Lower leg skin (tissue), 4 donors: ENCODE measurements around the gene MYB. TPM values are rescaled to one million over a fixed set of nuclear protein-coding genes. Genes with fewer than 3 reads are reported as not detected.
"Not testable (repeated sequence)": the region's sequence is repeated elsewhere in the genome, so short reads cannot be mapped to it uniquely, and the experiment has no call there.

Experiments
- DNase-seq, 2 donors: peaks; one replicate each; pipeline ENCODE4 v3.0.0-alpha.2; 2019; ENCODE audit warnings: low spot score in 2 of 2
- H3K4me3 ChIP-seq: fragments of 200-600 bp; sonication (generic); 2 replicates; pipeline ENCODE4 v1.5.1; 2017; ENCODE audit warnings: mild to moderate bottlenecking, low read depth; ENCODE audit not compliant: poor library complexity, severe bottlenecking
- POLR2A ChIP-seq, 2 donors: fragments of 450-650 bp; IDR thresholded peaks; one replicate each; pipeline ENCODE4 v1.6.1; 2016 to 2017; ENCODE audit warnings: antibody characterized with exemption in 2 of 2, mild to moderate bottlenecking in 1 of 2, moderate library complexity in 1 of 2
- WGBS, 2 donors: methylation state at CpG; one replicate each; pipeline ENCODE4 v1.1.5; 2018; 5-methylcytosine and 5-hydroxymethylcytosine counted together
- intact Hi-C: fragments of 100-400 bp; cut with DNase I; formaldehyde crosslinking; loops from one replicate; pipeline ENCODE4 v1.15.0; 2023; ENCODE audit warnings: low total_unique reads
- total RNA-seq, 4 donors: library from RNA; depleted of rRNA; stranded (reverse); fragments of >200 nt; gene quantifications; one replicate each; pipeline ENCODE4 v1.1.0, GENCODE V29; 2016
- TF ChIP-seq, protein P1 (sequence below), 3 donors: fragments of 450-650 bp; IDR thresholded peaks; one replicate each; pipeline ENCODE4 v1.5.1; 2016; ENCODE audit warnings: antibody characterized with exemption in 3 of 3, mild to moderate bottlenecking in 3 of 3, moderate library complexity in 2 of 3

Gene MYB
- total RNA-seq, 4 donors from 2014 or later: 7.4 to 8.6 (median 7.5) TPM

DNA sequence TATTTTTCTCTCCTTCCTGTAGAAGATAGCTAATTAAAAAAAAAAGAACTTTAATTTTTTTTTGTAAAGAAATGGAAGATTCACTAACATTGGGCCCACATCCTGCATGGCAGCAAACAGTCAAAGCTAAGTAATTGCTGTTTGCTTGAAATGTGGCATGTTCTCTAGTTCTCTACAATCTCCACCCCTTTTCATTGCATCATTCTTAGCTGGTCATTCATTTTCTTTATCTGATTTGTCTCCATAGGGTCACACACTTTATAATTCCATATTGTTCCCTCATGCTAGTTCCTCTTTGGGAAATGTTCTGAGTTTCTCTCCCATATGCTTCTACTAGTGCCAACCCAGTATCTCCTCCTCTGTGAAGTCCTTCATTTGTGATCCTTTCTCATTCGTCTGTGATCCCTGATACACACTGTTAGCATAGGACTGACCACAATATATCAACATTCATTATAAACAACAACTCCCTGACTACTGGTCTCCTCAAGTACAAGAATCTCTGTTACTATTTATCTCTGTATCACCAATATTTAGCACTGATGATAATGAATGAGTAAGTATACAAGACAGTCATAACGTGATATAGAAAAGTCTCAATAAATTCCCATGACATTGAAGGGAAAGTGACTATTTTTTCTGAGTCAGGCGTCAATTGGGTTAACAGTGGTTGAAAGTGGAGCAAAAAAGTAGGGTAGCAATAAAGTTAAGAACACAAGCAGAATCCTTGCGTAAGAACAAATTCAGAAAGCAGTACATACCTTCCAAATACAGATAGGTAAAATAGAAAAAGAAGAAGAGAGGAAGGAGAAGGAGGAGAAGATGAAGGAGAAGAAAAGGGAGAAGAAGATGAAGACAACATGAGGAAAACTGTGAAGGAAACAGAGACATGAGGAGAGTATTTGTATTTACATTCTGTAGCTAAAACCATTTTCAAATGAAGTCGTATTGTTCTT lies 33.2 kb upstream of the MYB start:
- intact Hi-C loops: no loop called here
- 84% methylated on average over 5 of the region's 5 CpGs for WGBS, 2 donors

DNA sequence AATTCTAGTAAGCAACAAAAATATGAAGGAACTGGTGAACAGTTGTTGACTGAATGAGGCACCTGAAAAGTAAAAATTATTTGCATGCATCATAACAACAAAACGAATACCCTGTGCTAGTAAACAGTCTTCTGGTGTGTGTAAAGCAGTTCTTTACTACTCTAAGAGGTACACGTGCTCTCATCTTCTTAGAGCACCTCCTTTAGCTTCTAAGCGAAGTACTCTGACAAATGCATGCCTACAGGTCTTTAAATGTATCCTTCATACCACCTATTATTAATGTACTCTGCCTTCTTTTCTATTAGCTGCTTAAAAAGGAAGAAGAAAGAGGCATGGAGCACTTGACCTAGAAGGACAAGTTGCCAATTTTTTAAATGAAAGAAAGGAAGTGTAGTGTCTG lies 32.2 kb upstream of the MYB start:
- 74 to 82% methylated on average over 3 of the region's 3 CpGs for WGBS, 2 donors
- no peak for DNase-seq
- no peak overlapping the region for H3K4me3 ChIP-seq
- TF ChIP-seq, protein P1, sequence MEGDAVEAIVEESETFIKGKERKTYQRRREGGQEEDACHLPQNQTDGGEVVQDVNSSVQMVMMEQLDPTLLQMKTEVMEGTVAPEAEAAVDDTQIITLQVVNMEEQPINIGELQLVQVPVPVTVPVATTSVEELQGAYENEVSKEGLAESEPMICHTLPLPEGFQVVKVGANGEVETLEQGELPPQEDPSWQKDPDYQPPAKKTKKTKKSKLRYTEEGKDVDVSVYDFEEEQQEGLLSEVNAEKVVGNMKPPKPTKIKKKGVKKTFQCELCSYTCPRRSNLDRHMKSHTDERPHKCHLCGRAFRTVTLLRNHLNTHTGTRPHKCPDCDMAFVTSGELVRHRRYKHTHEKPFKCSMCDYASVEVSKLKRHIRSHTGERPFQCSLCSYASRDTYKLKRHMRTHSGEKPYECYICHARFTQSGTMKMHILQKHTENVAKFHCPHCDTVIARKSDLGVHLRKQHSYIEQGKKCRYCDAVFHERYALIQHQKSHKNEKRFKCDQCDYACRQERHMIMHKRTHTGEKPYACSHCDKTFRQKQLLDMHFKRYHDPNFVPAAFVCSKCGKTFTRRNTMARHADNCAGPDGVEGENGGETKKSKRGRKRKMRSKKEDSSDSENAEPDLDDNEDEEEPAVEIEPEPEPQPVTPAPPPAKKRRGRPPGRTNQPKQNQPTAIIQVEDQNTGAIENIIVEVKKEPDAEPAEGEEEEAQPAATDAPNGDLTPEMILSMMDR (IDR thresholded peaks at IDR 0.05): no peak
- no peak for TF ChIP-seq POLR2A (IDR thresholded peaks at IDR 0.05)
- intact Hi-C loops: no loop called here

More for the DNA sequence above, 33.2 kb upstream of the MYB start:
- no peak overlapping the region for H3K4me3 ChIP-seq
- no peak for DNase-seq
- TF ChIP-seq, protein P1 (IDR thresholded peaks at IDR 0.05): no peak
- no peak for TF ChIP-seq POLR2A (IDR thresholded peaks at IDR 0.05)

DNA sequence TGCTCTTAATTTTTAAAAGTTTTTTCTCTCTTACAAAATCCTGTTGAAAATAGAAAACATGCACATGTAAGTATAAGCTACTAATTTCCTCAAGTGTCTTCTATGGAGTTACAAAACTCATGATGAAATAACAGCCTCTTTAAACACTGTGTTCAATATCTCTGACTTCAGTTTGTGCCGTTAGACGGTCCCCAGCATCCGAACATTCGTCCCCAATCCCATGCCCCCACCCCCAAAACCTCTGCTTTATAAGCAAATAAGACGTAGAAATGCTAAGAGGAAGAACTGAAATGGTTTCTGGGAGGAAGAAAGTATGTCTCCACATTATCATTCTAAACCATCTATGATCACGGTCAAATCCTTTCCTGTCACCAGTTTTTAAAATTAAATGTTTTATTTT lies 31.7 kb upstream of the MYB start:
- no peak for DNase-seq
- no peak overlapping the region for H3K4me3 ChIP-seq
- TF ChIP-seq, protein P1 (IDR thresholded peaks at IDR 0.05): no peak
- no peak for TF ChIP-seq POLR2A (IDR thresholded peaks at IDR 0.05)
- intact Hi-C loops: no loop called here
- 59 to 75% methylated on average over 6 of the region's 6 CpGs for WGBS, 2 donors

DNA sequence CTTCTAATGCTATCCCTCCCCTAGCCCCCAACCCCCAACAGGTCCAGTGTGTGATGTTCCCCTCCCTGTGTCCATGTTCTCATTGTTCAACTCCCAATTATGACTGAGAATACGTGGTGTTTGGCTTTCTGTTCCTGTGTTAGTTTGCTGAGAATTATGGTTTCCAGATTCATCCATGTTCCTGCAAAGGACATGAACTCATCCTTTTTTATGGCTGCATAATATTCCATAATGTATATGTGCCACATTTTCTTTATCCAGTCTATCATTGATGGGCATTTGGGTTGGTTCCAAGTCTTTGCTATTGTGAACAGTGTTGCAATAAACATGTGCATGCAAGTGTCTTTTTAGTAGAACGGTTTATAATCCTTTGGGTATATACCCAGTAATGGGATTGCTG lies 30.6 kb upstream of the MYB start:
- intact Hi-C loops, H3K4me3 ChIP-seq, DNase-seq: not testable (repeated sequence)
- WGBS, 2 donors: 86 to 87% methylated on average over 2 of the region's 2 CpGs

DNA sequence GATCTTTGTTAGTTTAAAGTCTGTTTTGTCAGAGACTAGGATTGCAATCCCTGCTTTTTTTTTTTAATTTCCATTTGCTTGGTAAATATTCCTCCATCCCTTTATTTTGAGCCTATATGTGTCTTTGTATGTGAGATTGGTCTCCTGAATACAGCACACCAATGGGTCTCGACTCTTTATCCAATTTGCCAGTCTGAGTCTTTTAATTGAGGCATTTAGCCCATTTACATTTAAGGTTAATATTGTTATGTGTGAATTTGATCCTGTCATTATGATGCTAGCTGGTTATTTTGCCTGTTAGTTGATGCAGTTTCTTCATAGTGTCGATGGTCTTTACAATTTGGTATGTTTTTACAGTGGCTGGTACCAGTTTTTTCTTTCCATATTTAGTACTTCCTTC lies 27.0 kb upstream of the MYB start:
- intact Hi-C loops, H3K4me3 ChIP-seq, DNase-seq: not testable (repeated sequence)
- WGBS, 2 donors: 87 to 90% methylated on average over 2 of the region's 2 CpGs

DNA sequence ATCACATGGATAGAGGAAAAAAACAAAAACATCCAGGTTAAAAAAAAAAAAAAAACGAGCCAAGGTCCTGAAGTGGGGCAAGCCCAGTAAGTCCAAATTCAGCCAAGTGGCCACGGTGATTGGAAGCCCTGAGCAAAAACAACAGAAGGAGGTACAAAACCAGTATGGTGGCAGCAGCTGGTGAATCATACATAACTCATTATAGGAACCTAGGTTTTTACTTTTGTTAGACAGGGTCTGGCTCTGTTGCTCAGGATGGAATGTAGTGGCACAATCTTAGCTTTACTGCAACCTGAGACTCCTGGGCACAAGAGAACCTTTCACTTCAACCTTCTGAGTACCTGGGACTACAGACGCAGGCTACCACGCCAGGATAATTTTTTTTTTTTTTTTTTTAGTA lies 22.7 kb upstream of the MYB start:
- H3K4me3 ChIP-seq: no peak overlapping the region
- 72 to 74% methylated on average over 4 of the region's 4 CpGs for WGBS, 2 donors
- intact Hi-C loops: no loop called here
- DNase-seq: no peak
- TF ChIP-seq, protein P1 (IDR thresholded peaks at IDR 0.05): no peak
- TF ChIP-seq POLR2A (IDR thresholded peaks at IDR 0.05): no peak

DNA sequence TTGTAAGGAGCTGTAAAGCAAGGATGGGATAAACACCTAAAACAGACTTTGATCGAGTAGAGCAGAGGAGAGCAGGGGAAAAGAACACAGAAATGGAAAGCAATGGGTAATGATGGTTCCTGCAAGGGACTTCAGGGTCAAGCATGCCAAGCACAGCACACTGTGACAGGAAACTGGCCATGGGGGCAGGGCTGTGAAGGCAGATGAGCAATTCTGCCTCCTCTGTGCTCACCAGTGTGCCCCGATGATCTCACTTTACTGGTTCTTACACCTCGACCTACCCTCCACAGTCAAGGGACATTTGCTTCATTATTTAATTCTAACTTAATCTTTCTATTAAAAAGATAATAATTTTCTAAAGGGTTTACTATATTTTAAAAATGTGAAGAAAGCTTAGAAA lies 21.6 kb upstream of the MYB start:
- no peak for TF ChIP-seq POLR2A (IDR thresholded peaks at IDR 0.05)
- TF ChIP-seq, protein P1 (IDR thresholded peaks at IDR 0.05): no peak
- 66 to 67% methylated on average over 3 of the region's 3 CpGs for WGBS, 2 donors

More for the DNA sequence above, 21.6 kb upstream of the MYB start:
- DNase-seq: no peak
- intact Hi-C loops: no loop called here
- H3K4me3 ChIP-seq: no peak overlapping the region
